Smooth muscle cell (in vitro differentiated cells): ENCODE measurements around the gene EPHB3. TPM values are rescaled to one million over a fixed set of nuclear protein-coding genes. Genes with fewer than 3 reads are reported as not detected.

ENCODE experiments used
- DNase-seq: peaks from one replicate; lab custom pipeline; 2025; ENCODE audit not compliant: unreplicated experiment; lab: John Stamatoyannopoulos, UW
- H2AFZ ChIP-seq: fragments of 200-600 bp; sonication (generic); 2 replicates; pipeline ENCODE4 v1.6.0; 2016; ENCODE audit warnings: antibody characterized with exemption, low read depth, mild to moderate bottlenecking
- H3F3A ChIP-seq: fragments of 200-600 bp; sonication (generic); 2 replicates; pipeline ENCODE4 v1.6.0; 2017; ENCODE audit warnings: antibody characterized with exemption, low read depth
- H3K27ac ChIP-seq: fragments of 200-600 bp; sonication (generic); 2 replicates; pipeline ENCODE4 v1.5.1; 2016; ENCODE audit warnings: low read depth, mild to moderate bottlenecking
- H3K27me3 ChIP-seq: fragments of 200-600 bp; sonication (generic); 2 replicates; pipeline ENCODE4 v1.6.1; 2016; ENCODE audit warnings: low read depth, mild to moderate bottlenecking
- H3K36me3 ChIP-seq: fragments of 200-600 bp; sonication (generic); 2 replicates; pipeline ENCODE4 v1.5.1; 2016; ENCODE audit warnings: low read depth
- H3K4me1 ChIP-seq: fragments of 200-600 bp; sonication (generic); 2 replicates; pipeline ENCODE4 v1.5.1; 2016; ENCODE audit warnings: low read depth
- H3K4me2 ChIP-seq: fragments of 200-600 bp; sonication (generic); 2 replicates; pipeline ENCODE4 v1.6.0; 2016; ENCODE audit warnings: mild to moderate bottlenecking
- H3K4me3 ChIP-seq: fragments of 200-600 bp; sonication (generic); 2 replicates; pipeline ENCODE4 v1.5.1; 2016; ENCODE audit warnings: mild to moderate bottlenecking
- H3K79me2 ChIP-seq: fragments of 200-600 bp; sonication (generic); 2 replicates; pipeline ENCODE4 v1.6.0; 2016; ENCODE audit warnings: low read depth, mild to moderate bottlenecking
- H3K9ac ChIP-seq: fragments of 200-600 bp; sonication (generic); 2 replicates; pipeline ENCODE4 v1.6.0; 2016; ENCODE audit warnings: low read depth
- H3K9me3 ChIP-seq: fragments of 200-600 bp; sonication (generic); replicated peaks from 2 replicates; pipeline ENCODE4 v1.5.1; 2016; ENCODE audit warnings: low read depth
- H4K20me1 ChIP-seq: fragments of 200-600 bp; sonication (generic); 2 replicates; pipeline ENCODE4 v1.6.0; 2016; ENCODE audit warnings: low read depth
- WGBS: methylation state at CpG from one replicate; pipeline ENCODE4 v1.1.7; 2016; ENCODE audit warnings: low lambda C conversion rate; 5-methylcytosine and 5-hydroxymethylcytosine counted together
- polyA plus RNA-seq: library from polyadenylated mRNA; unstranded; fragments of >200 nt; fragmentation: Nextera tagmentation; extraction: Ambion mirVana; gene quantifications from 2 replicates; pipeline ENCODE4 v1.2.1, GENCODE V29; 2016
- total RNA-seq: library from RNA; depleted of rRNA; stranded (reverse); fragments of >200 nt; gene quantifications from 2 replicates; pipeline ENCODE4 v1.2.3, GENCODE V29; 2014
- TF ChIP-seq, protein P1 (sequence below): fragments of 200-600 bp; sonication (generic); IDR thresholded peaks from 2 replicates; pipeline ENCODE4 v1.5.1; 2017; ENCODE audit warnings: borderline replicate concordance, mild to moderate bottlenecking, antibody characterized with exemption; ENCODE audit not compliant: insufficient read depth, poor library complexity, severe bottlenecking

EPHB3 gene
- total and polyA plus RNA-seq, 2 experiments from 2014 or later: 11.1 to 23.1 TPM

DNA sequence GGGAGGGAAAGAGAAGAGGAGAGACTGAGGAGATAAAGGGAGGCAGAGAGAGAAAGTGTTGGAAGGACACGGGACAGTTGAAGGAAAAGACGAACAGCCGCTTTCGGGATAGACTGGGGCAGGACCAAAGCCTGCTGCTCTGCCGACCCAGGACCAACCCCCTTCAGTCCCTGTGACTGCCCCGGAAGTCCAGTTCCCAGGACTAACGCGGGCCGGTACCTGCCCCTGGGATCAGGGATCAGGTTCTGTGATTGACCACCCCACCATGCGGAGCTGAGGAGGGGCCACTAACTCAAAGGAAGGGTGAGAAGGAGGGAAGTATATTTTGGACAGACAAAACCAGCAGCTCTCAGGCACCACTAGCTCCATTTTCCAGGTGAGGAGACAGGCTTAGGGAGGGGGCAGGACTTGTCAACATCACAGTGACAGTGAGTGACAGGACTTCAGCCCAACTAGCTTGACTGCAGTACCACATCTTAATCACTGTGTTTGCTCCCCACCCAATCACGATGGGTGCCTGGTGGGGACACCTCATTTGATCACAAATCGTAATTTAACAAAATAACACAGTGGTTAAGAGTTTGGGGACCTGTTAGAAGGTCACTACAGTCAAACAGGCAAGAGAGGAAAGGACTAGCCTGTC, 9.8 kb upstream of the EPHB3 start:
- Histone ChIP-seq H3F3A (no peaks in the 10 kb centered on the region), H3K4me1 (no peaks in the 10 kb centered on the region), H3K9me3 (no peaks in the 10 kb centered on the region), H3K9ac (no peak overlapping the region), H3K4me2 (no peak overlapping the region), H3K27ac (no peak overlapping the region), H3K36me3 (no peaks in the 10 kb centered on the region), H3K4me3 (no peak overlapping the region), H4K20me1 (no peaks in the 10 kb centered on the region), H2AFZ (no peak overlapping the region), H3K27me3 (no peaks in the 10 kb centered on the region), H3K79me2 (no peaks in the 10 kb centered on the region)
- WGBS: 91% methylated on average over 12 of the region's 12 CpGs
- TF ChIP-seq, protein P1, sequence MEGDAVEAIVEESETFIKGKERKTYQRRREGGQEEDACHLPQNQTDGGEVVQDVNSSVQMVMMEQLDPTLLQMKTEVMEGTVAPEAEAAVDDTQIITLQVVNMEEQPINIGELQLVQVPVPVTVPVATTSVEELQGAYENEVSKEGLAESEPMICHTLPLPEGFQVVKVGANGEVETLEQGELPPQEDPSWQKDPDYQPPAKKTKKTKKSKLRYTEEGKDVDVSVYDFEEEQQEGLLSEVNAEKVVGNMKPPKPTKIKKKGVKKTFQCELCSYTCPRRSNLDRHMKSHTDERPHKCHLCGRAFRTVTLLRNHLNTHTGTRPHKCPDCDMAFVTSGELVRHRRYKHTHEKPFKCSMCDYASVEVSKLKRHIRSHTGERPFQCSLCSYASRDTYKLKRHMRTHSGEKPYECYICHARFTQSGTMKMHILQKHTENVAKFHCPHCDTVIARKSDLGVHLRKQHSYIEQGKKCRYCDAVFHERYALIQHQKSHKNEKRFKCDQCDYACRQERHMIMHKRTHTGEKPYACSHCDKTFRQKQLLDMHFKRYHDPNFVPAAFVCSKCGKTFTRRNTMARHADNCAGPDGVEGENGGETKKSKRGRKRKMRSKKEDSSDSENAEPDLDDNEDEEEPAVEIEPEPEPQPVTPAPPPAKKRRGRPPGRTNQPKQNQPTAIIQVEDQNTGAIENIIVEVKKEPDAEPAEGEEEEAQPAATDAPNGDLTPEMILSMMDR: no peak
- DNase-seq: no peak

DNA sequence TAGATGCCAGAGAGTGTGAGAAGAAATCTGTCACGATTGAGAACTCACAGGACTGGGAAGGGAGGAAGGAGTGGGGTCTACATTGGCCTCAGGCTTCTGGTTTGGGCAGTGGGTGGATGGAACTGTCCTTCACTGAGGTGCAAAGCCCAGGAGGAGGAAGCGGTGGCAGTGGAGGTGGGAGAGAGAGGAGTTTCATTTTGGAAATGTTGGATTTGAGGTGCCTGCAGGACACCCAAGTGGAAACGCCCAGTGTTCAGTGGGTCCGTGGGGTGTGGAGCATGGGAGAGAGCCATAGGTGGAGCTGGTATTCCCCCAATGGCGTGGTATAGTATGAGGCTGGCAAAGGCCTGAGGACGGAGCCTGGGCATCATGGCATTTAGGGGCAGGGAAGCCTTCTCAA, 9.3 kb upstream of the EPHB3 start:
- Histone ChIP-seq H3K36me3 (no peaks in the 10 kb centered on the region), H3K4me2 (no peak overlapping the region), H3K27ac (no peak overlapping the region), H2AFZ (no peak overlapping the region), H3K4me3 (no peak overlapping the region), H3K4me1 (no peaks in the 10 kb centered on the region), H3K9me3 (no peaks in the 10 kb centered on the region), H3K79me2 (no peaks in the 10 kb centered on the region), H4K20me1 (no peaks in the 10 kb centered on the region), H3K9ac (no peak overlapping the region), H3F3A (no peaks in the 10 kb centered on the region), H3K27me3 (peaks cover 3% of the 10 kb centered on the region)
- TF ChIP-seq, protein P1: no peak
- 94% methylated on average over 6 of the region's 6 CpGs for WGBS
- DNase-seq: no peak

DNA sequence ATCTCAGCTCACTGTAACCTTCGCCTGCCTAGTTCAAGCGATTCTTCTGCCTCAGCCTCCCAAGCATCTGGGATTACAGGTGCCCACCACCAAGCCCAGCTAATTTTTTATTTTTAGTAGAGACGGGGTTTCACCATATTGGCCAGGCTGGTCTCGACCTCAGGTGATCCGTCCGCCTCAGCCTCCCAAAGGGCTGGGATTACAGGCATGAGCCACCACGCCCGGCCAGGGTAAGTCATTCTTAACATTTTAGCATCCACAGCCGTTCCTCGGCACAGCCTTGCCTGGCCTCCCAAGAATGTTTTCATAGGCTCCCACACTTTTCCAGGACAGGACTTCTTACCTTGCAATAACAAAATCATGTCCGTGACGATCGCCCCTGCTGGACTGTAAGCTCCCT, 8.7 kb upstream of the EPHB3 start:
- Histone ChIP-seq H2AFZ (no peak overlapping the region), H3K4me1 (no peaks in the 10 kb centered on the region), H3K4me3 (no peak overlapping the region), H3F3A (no peaks in the 10 kb centered on the region), H3K9me3 (no peaks in the 10 kb centered on the region), H3K79me2 (no peaks in the 10 kb centered on the region), H3K27ac (no peak overlapping the region), H3K9ac (no peak overlapping the region), H3K4me2 (no peak overlapping the region), H4K20me1 (no peaks in the 10 kb centered on the region), H3K27me3 (peaks cover 7% of the 10 kb centered on the region), H3K36me3 (no peaks in the 10 kb centered on the region)
- TF ChIP-seq, protein P1: no peak
- 96% methylated on average over 13 of the region's 13 CpGs for WGBS
- no peak for DNase-seq

DNA sequence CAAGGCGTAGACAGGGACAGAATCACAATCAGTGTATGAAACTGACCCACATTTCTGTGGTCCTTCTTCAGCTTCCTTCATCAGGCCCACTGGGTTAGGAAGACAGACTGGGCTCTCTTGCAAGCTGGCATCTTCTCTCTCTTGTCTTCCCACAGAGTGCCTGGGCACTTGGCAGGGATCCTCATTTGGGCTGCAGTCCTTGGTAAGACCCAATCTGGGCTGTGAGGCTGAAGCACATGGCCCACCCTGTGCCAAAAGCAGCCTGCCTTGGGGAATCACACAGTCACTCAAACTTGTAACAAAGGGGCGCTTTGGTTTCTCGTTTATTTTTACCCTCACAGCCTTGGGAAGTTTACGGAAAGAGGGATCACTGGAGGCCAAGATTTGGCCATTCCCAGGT, 8.2 kb upstream of the EPHB3 start:
- no peaks in the 10 kb centered on the region for H3F3A ChIP-seq
- no peak overlapping the region for H3K4me2 ChIP-seq
- no peak overlapping the region for H3K9ac ChIP-seq
- peaks cover 13% of the 10 kb centered on the region for H3K27me3 ChIP-seq
- 84% methylated on average over 4 of the region's 4 CpGs for WGBS
- TF ChIP-seq, protein P1: no peak
- no peak overlapping the region for H3K27ac ChIP-seq
- H3K4me1 ChIP-seq: no peaks in the 10 kb centered on the region
- H3K79me2 ChIP-seq: no peaks in the 10 kb centered on the region
- no peak overlapping the region for H2AFZ ChIP-seq
- no peaks in the 10 kb centered on the region for H3K9me3 ChIP-seq
- H3K4me3 ChIP-seq: no peak overlapping the region
- no peaks in the 10 kb centered on the region for H3K36me3 ChIP-seq
- no peaks in the 10 kb centered on the region for H4K20me1 ChIP-seq
- no peak for DNase-seq
